Upper lobe of left lung (tissue), 4 donors: Measurements from ENCODE around the gene RFTN1.

Experiments used
- POLR2A ChIP-seq, 4 donors: fragments of 450-650 bp; IDR thresholded peaks; one replicate each; pipeline ENCODE4 v1.5.1; 2016 to 2017; ENCODE audit warnings: antibody characterized with exemption in 4 of 4, mild to moderate bottlenecking in 2 of 4
- POLR2AphosphoS5 ChIP-seq, 2 donors: sonication (generic); formaldehyde crosslinking; IDR thresholded peaks; one replicate each; pipeline ENCODE4 v1.5.1; 2017; ENCODE audit warnings: antibody characterized with exemption in 2 of 2
- TF ChIP-seq, protein P1 (sequence below), 6 experiments: fragments of 450-650 bp in 4 of 6; fragments of 200-600 bp in 2 of 6; sonication (generic) in 2 of 6; IDR thresholded peaks; one replicate each; pipeline ENCODE4 v1.5.1; 2016 to 2019; ENCODE audit warnings: antibody characterized with exemption in 6 of 6

DNA sequence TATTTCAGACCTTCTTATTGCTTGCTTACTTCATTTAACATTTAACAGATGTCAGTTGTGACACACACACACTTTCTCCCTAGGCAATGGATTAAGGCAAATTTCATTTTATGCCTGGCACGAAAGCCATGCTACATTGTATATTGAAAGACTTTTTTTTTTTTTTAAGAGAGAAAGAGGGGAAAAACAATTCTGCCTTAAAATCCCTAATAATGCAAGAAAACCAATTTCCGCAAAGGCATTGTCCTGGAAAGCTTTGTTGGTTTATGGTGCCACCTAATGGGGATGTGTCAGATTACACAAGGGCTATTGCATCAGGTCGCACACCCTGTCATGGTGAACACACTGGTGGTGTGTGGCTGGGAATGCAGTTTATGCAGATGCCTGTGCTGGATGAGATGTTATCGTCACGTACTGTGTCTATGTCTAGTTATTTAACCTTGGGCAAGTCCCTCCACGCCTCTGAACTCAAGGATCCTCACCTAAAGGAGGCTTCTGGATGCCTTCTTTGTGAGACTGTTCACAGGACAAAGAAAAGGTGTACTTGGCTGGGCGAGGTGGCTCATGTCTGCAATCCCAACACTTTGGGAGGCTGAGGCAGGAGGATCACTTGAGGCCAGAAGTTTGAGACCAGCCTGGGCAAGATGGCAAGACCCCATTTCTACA, 37.3 kb upstream of the RFTN1 start:
- TF ChIP-seq, protein P1, sequence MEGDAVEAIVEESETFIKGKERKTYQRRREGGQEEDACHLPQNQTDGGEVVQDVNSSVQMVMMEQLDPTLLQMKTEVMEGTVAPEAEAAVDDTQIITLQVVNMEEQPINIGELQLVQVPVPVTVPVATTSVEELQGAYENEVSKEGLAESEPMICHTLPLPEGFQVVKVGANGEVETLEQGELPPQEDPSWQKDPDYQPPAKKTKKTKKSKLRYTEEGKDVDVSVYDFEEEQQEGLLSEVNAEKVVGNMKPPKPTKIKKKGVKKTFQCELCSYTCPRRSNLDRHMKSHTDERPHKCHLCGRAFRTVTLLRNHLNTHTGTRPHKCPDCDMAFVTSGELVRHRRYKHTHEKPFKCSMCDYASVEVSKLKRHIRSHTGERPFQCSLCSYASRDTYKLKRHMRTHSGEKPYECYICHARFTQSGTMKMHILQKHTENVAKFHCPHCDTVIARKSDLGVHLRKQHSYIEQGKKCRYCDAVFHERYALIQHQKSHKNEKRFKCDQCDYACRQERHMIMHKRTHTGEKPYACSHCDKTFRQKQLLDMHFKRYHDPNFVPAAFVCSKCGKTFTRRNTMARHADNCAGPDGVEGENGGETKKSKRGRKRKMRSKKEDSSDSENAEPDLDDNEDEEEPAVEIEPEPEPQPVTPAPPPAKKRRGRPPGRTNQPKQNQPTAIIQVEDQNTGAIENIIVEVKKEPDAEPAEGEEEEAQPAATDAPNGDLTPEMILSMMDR (IDR thresholded peaks at IDR 0.05): peak; percentile 81 to 93 (median 90)
- no peak for TF ChIP-seq POLR2AphosphoS5 (IDR thresholded peaks at IDR 0.05)
- no peak for TF ChIP-seq POLR2A (IDR thresholded peaks at IDR 0.05)
